AG20443 (cell line): ENCODE measurements around the gene THSD4.
A peak's percentile ranks its signal among the peaks of the same experiment; 100 is the strongest.

Experiments
- DNase-seq: peaks from one replicate; pipeline ENCODE4 v3.0.0; 2012; ENCODE audit warnings: low spot score, mixed read lengths

The THSD4 gene

GRCh38 chr15:71455107-71455506 is 339.8 kb downstream of the THSD4 start:
- no peak for DNase-seq

GRCh38 chr15:71455878-71456277 is 340.6 kb downstream of the THSD4 start:
- no peak for DNase-seq

- no peak for DNase-seq
Observed at GRCh38 chr15:71456362-71456761, 341.1 kb downstream of the THSD4 start.

GRCh38 chr15:71456811-71457210 is 341.5 kb downstream of the THSD4 start:
- no peak for DNase-seq

- no peak for DNase-seq
Observed at GRCh38 chr15:71458089-71458660, 342.9 kb downstream of the THSD4 start.

GRCh38 chr15:71461748-71462147 is 346.5 kb downstream of the THSD4 start:
- no peak for DNase-seq

GRCh38 chr15:71462638-71463037 is 347.4 kb downstream of the THSD4 start:
- DNase-seq, result no peak

GRCh38 chr15:71463156-71463665 is 347.9 kb downstream of the THSD4 start:
- no peak for DNase-seq

GRCh38 chr15:71465131-71465955 is 350.1 kb downstream of the THSD4 start:
- no peak for DNase-seq

GRCh38 chr15:71468715-71469114 is 353.4 kb downstream of the THSD4 start:
- DNase-seq, result no peak

- DNase-seq, result peak; percentile 50
Observed at GRCh38 chr15:71469413-71469812, 354.1 kb downstream of the THSD4 start.

GRCh38 chr15:71471347-71471746 is 356.1 kb downstream of the THSD4 start:
- no peak for DNase-seq

- DNase-seq, result no peak
Observed at GRCh38 chr15:71472566-71472965, 357.3 kb downstream of the THSD4 start.

- no peak for DNase-seq
Observed at GRCh38 chr15:71473751-71474150, 358.5 kb downstream of the THSD4 start.

- DNase-seq, result no peak
Observed at GRCh38 chr15:71476823-71477222, 361.6 kb downstream of the THSD4 start.

GRCh38 chr15:71480556-71480955 is 365.3 kb downstream of the THSD4 start:
- no peak for DNase-seq

- peak; percentile 28 for DNase-seq
Observed at GRCh38 chr15:71484080-71484479, 368.8 kb downstream of the THSD4 start.

GRCh38 chr15:71485094-71485693 is 369.9 kb downstream of the THSD4 start:
- no peak for DNase-seq

- DNase-seq, result no peak
Observed at GRCh38 chr15:71489570-71489969, 374.3 kb downstream of the THSD4 start.

GRCh38 chr15:71493526-71493925 is 378.3 kb downstream of the THSD4 start:
- no peak for DNase-seq

GRCh38 chr15:71494563-71495397 is 379.5 kb downstream of the THSD4 start:
- no peak for DNase-seq

- no peak for DNase-seq
Observed at GRCh38 chr15:71495398-71495780, 380.1 kb downstream of the THSD4 start.
